ENCODE data around the gene B4GALT4. TPM values are rescaled to one million over a fixed set of nuclear protein-coding genes. Genes with fewer than 3 reads are reported as not detected.
A peak's percentile ranks its signal among the peaks of the same experiment; 100 is the strongest.

The B4GALT4 gene
- total RNA-seq, 1 donor, result 28.2 TPM

GRCh38 chr3:119181765-119182164, 58.9 kb downstream of the B4GALT4 start:
- no peak overlapping the region for H2AFZ ChIP-seq (ENCODE audit: low read length)
- H3K27ac ChIP-seq (ENCODE audit: low read depth, low read length), result no peak overlapping the region
- H3K36me3 ChIP-seq (ENCODE audit: insufficient read depth, low read length), result no peaks in the 10 kb centered on the region
- peaks cover 20% of the 10 kb centered on the region for H3K4me1 ChIP-seq (ENCODE audit: insufficient read depth, low read length)
- no peak overlapping the region for H3K4me2 ChIP-seq (ENCODE audit: insufficient read depth, low read length)
- no peak overlapping the region for H3K4me3 ChIP-seq (ENCODE audit: insufficient read depth, low read length)
- no peaks in the 10 kb centered on the region for H3K79me2 ChIP-seq (ENCODE audit: insufficient read depth, low read length)
- no peaks in the 10 kb centered on the region for H4K20me1 ChIP-seq (ENCODE audit: insufficient read depth, low read length)
- H3K27me3 ChIP-seq (ENCODE audit: insufficient read depth, low read length), result no peaks in the 10 kb centered on the region
- H3K9me3 ChIP-seq (ENCODE audit: low read depth, low read length), result no peaks in the 10 kb centered on the region
- DNase-seq (ENCODE audit: insufficient read length, low spot score, missing footprints), result no peak
- TF ChIP-seq CTCF (IDR thresholded peaks at IDR 0.05; ENCODE audit: extremely low read depth, low read depth, low read length), result no peak

- Histone ChIP-seq H3K4me2 (ENCODE audit: insufficient read depth, low read length) (no peak overlapping the region), H3K79me2 (ENCODE audit: insufficient read depth, low read length) (no peaks in the 10 kb centered on the region), H3K27me3 (ENCODE audit: insufficient read depth, low read length) (peaks cover 8% of the 10 kb centered on the region), H2AFZ (ENCODE audit: low read length) (no peak overlapping the region), H4K20me1 (ENCODE audit: insufficient read depth, low read length) (no peaks in the 10 kb centered on the region), H3K4me1 (ENCODE audit: insufficient read depth, low read length) (peaks cover 18% of the 10 kb centered on the region), H3K27ac (ENCODE audit: low read depth, low read length) (no peak overlapping the region), H3K4me3 (ENCODE audit: insufficient read depth, low read length) (no peak overlapping the region), H3K36me3 (ENCODE audit: insufficient read depth, low read length) (no peaks in the 10 kb centered on the region), H3K9me3 (ENCODE audit: low read depth, low read length) (no peaks in the 10 kb centered on the region)
- DNase-seq (ENCODE audit: insufficient read length, low spot score, missing footprints), result peak; percentile 60
- no peak for TF ChIP-seq CTCF (IDR thresholded peaks at IDR 0.05; ENCODE audit: extremely low read depth, low read depth, low read length)
These were observed 63.4 kb downstream of the B4GALT4 start for GRCh38 chr3:119177321-119177720.

GRCh38 chr3:119176778-119177177, 63.9 kb downstream of the B4GALT4 start:
- peak overlapping the region; percentile 16 for H3K4me3 ChIP-seq (ENCODE audit: insufficient read depth, low read length)
- peak; percentile 9 for DNase-seq (ENCODE audit: insufficient read length, low spot score, missing footprints)
- H2AFZ ChIP-seq (ENCODE audit: low read length), result peak overlapping the region; percentile 64
- peaks cover 8% of the 10 kb centered on the region for H3K27me3 ChIP-seq (ENCODE audit: insufficient read depth, low read length)
- no peaks in the 10 kb centered on the region for H4K20me1 ChIP-seq (ENCODE audit: insufficient read depth, low read length)
- no peaks in the 10 kb centered on the region for H3K79me2 ChIP-seq (ENCODE audit: insufficient read depth, low read length)
- no peak for TF ChIP-seq CTCF (IDR thresholded peaks at IDR 0.05; ENCODE audit: extremely low read depth, low read depth, low read length)
- peak overlapping the region; percentile 46 for H3K27ac ChIP-seq (ENCODE audit: low read depth, low read length)
- H3K9me3 ChIP-seq (ENCODE audit: low read depth, low read length), result no peaks in the 10 kb centered on the region
- peaks cover 15% of the 10 kb centered on the region for H3K4me1 ChIP-seq (ENCODE audit: insufficient read depth, low read length)
- peak overlapping the region; percentile 64 for H3K4me2 ChIP-seq (ENCODE audit: insufficient read depth, low read length)
- H3K36me3 ChIP-seq (ENCODE audit: insufficient read depth, low read length), result no peaks in the 10 kb centered on the region

- TF ChIP-seq CTCF (IDR thresholded peaks at IDR 0.05; ENCODE audit: extremely low read depth, low read depth, low read length), result no peak
- Histone ChIP-seq H3K79me2 (ENCODE audit: insufficient read depth, low read length) (no peaks in the 10 kb centered on the region), H2AFZ (ENCODE audit: low read length) (peak overlapping the region; percentile 64), H3K4me3 (ENCODE audit: insufficient read depth, low read length) (peak overlapping the region; percentile 16), H3K9me3 (ENCODE audit: low read depth, low read length) (no peaks in the 10 kb centered on the region), H4K20me1 (ENCODE audit: insufficient read depth, low read length) (no peaks in the 10 kb centered on the region), H3K27ac (ENCODE audit: low read depth, low read length) (peak overlapping the region; percentile 46), H3K36me3 (ENCODE audit: insufficient read depth, low read length) (no peaks in the 10 kb centered on the region), H3K4me2 (ENCODE audit: insufficient read depth, low read length) (peak overlapping the region; percentile 64), H3K27me3 (ENCODE audit: insufficient read depth, low read length) (peaks cover 8% of the 10 kb centered on the region), H3K4me1 (ENCODE audit: insufficient read depth, low read length) (peaks cover 15% of the 10 kb centered on the region)
- DNase-seq (ENCODE audit: insufficient read length, low spot score, missing footprints), result peak; percentile 48
These were observed 64.6 kb downstream of the B4GALT4 start for GRCh38 chr3:119175872-119176756.
